Aorta (tissue), 5 donors: Measurements from ENCODE around the gene NOL4L. TPM values are rescaled to one million over a fixed set of nuclear protein-coding genes. Genes with fewer than 3 reads are reported as not detected.

ENCODE experiments used
- ATAC-seq: fragments of 200-7000 bp; cut with Tn5 transposase; one replicate; pipeline ENCODE4 v1.9.1; 2022; ENCODE audit warnings: moderate library complexity; ENCODE audit not compliant: low FRiP score
- DNase-seq, 2 donors: peaks; one replicate each; pipeline ENCODE4 v3.0.0-alpha.2; 2020
- H3K27ac ChIP-seq, 2 donors: one replicate each; pipeline ENCODE4 v1.5.1; 2013; ENCODE audit warnings: low read length in 2 of 2, mild to moderate bottlenecking in 2 of 2, moderate library complexity in 2 of 2, control low read depth in 1 of 2, inconsistent platforms in 1 of 2, low read depth in 1 of 2
- H3K27me3 ChIP-seq, 2 donors: one replicate each; pipeline ENCODE4 v1.6.1; 2013; ENCODE audit warnings: control low read depth in 1 of 2, low read length in 1 of 2, mild to moderate bottlenecking in 1 of 2, moderate library complexity in 1 of 2; ENCODE audit not compliant: insufficient read depth in 2 of 2, control insufficient read depth in 1 of 2
- H3K36me3 ChIP-seq, 2 donors: one replicate each; pipeline ENCODE4 v1.6.1; 2013; ENCODE audit warnings: control low read depth in 1 of 2, low read length in 1 of 2, mild to moderate bottlenecking in 1 of 2; ENCODE audit not compliant: insufficient read depth in 2 of 2, control insufficient read depth in 1 of 2
- H3K4me1 ChIP-seq, 2 donors: one replicate each; pipeline ENCODE4 v1.6.1; 2013; ENCODE audit warnings: low read length in 2 of 2, control low read depth in 1 of 2, mild to moderate bottlenecking in 1 of 2, moderate library complexity in 1 of 2; ENCODE audit not compliant: insufficient read depth in 2 of 2, control insufficient read depth in 1 of 2
- H3K4me3 ChIP-seq, 2 donors: one replicate each; pipeline ENCODE4 v1.5.1; 2013; ENCODE audit warnings: low read length in 2 of 2, control low read depth in 1 of 2, mild to moderate bottlenecking in 1 of 2
- H3K9me3 ChIP-seq: one replicate; pipeline ENCODE4 v1.6.1; 2013; ENCODE audit warnings: mild to moderate bottlenecking, low read length; ENCODE audit not compliant: control insufficient read depth
- WGBS, 2 donors: extraction: QIAGEN DNeasy Blood & Tissue Kit; methylation state at CpG; one replicate each; pipeline ENCODE4 v1.1.7; 2013; 5-methylcytosine and 5-hydroxymethylcytosine counted together
- intact Hi-C, 2 donors: fragments of 100-400 bp; cut with DNase I; formaldehyde crosslinking; loops; one replicate each; pipeline versions ENCODE4 v1.14.2 to v1.15.0; 2022
- polyA plus RNA-seq, 2 donors: library from polyadenylated mRNA; stranded (reverse); fragments of 200-250 nt; gene quantifications; one replicate each; pipeline ENCODE4 v1.2.3, GENCODE V29; 2013
- total RNA-seq, 2 donors: library from RNA; stranded (reverse); fragmentation: NEBNext Ultra II Directional; extraction: Animal tissue kit (Norgen Biotek cat#: 25700); gene quantifications; one replicate each; pipeline ENCODE4 v1.2.1, GENCODE V29; 2021
- donor health status: healthy with polysubstance abuse.
- donor health status: Bipolar disorder and iron deficiency.
- donor health status: DM: no; HTN: no; CAD: no.
- donor health status: DM: no; HTN: no; CAD: no.
- donor health status: DM: yes; HTN: yes; CAD: no.

The NOL4L gene
- total and polyA plus RNA-seq, 4 donors = 2.3 to 29.5 (median 8.0) TPM

- WGBS, 2 donors = 60 to 62% methylated on average over 5 of the region's 5 CpGs
- H3K27ac ChIP-seq = no peak overlapping the region
- no peak for ATAC-seq
- no peaks in the 10 kb centered on the region for H3K4me1 ChIP-seq
- no peaks in the 10 kb centered on the region for H3K36me3 ChIP-seq
- no peaks in the 10 kb centered on the region for H3K27me3 ChIP-seq
- intact Hi-C loops = loop anchor here in 1 of 2 donors (10.0 kb wide), 2 partner anchors 211 to 281 kb away; partner anchors contain the start of genes KIF3B, PLAGL2 and POFUT1
- no peaks in the 10 kb centered on the region for H3K9me3 ChIP-seq
- no peak overlapping the region for H3K4me3 ChIP-seq
- DNase-seq = peak; percentile 4 to 45
These were observed 99.2 kb downstream of the NOL4L start for GRCh38 chr20:32485770-32486478.

GRCh38 chr20:32484958-32485769 lies 100.0 kb downstream of the NOL4L start:
- H3K27ac ChIP-seq = no peak overlapping the region
- ATAC-seq (peak; percentile 76), DNase-seq (peak; percentile 84 to 90)
- peak overlapping the region; percentile 30 to 84 for H3K4me3 ChIP-seq
- no peaks in the 10 kb centered on the region for H3K4me1 ChIP-seq
- no peaks in the 10 kb centered on the region for H3K9me3 ChIP-seq
- H3K36me3 ChIP-seq = no peaks in the 10 kb centered on the region
- WGBS, 2 donors = 4 to 5% methylated on average over 20 of the region's 20 CpGs
- no peaks in the 10 kb centered on the region for H3K27me3 ChIP-seq
- intact Hi-C loops = loop anchor here in 1 of 2 donors (5.0 to 10.0 kb wide), 3 partner anchors 128 to 280 kb away; partner anchors contain the start of genes ASXL1, KIF3B, PLAGL2 and POFUT1

GRCh38 chr20:32484225-32484957 lies 100.7 kb downstream of the NOL4L start:
- Histone ChIP-seq H3K36me3 (no peaks in the 10 kb centered on the region), H3K9me3 (no peaks in the 10 kb centered on the region), H3K4me1 (no peaks in the 10 kb centered on the region), H3K27me3 (no peaks in the 10 kb centered on the region), H3K4me3 (peak overlapping the region; percentile 60 to 84), H3K27ac (no peak overlapping the region)
- DNase-seq (peak; percentile 70 to 85), ATAC-seq (peak; percentile 45)
- intact Hi-C loops = loop anchor here in 1 of 2 donors (5.0 to 10.0 kb wide), 3 partner anchors 127 to 280 kb away; partner anchors contain the start of genes ASXL1, KIF3B, PLAGL2 and POFUT1
- WGBS, 2 donors = 1% methylated on average over 56 to 74 of the region's 74 CpGs

- H3K27ac ChIP-seq = no peak overlapping the region
- H3K4me3 ChIP-seq = peak overlapping the region; percentile 84 to 93
- H3K36me3 ChIP-seq = no peaks in the 10 kb centered on the region
- DNase-seq = peak; percentile 73 to 90
- peak; percentile 60 for ATAC-seq
- intact Hi-C loops = loop anchor here in 1 of 2 donors (5.0 to 10.0 kb wide), 3 partner anchors 126 to 279 kb away; partner anchors contain the start of genes ASXL1, KIF3B, PLAGL2 and POFUT1
- 2% methylated on average over 34 to 78 of the region's 79 CpGs for WGBS, 2 donors
- no peaks in the 10 kb centered on the region for H3K4me1 ChIP-seq
- no peaks in the 10 kb centered on the region for H3K9me3 ChIP-seq
- H3K27me3 ChIP-seq = no peaks in the 10 kb centered on the region
These were observed 101.5 kb downstream of the NOL4L start for GRCh38 chr20:32483351-32484224.

- Histone ChIP-seq H3K4me1 (no peaks in the 10 kb centered on the region), H3K9me3 (no peaks in the 10 kb centered on the region), H3K27me3 (no peaks in the 10 kb centered on the region), H3K36me3 (no peaks in the 10 kb centered on the region), H3K27ac (no peak overlapping the region), H3K4me3 (peak overlapping the region; percentile 84 to 93)
- 1 to 2% methylated on average over 56 to 82 of the region's 82 CpGs for WGBS, 2 donors
- DNase-seq (peak; percentile 72 to 83), ATAC-seq (peak; percentile 12)
- intact Hi-C loops = loop anchor here in 1 of 2 donors (5.0 to 10.0 kb wide), 3 partner anchors 125 to 278 kb away; partner anchors contain the start of genes ASXL1, KIF3B, PLAGL2 and POFUT1
These were observed 102.5 kb downstream of the NOL4L start for GRCh38 chr20:32482442-32483261.

- intact Hi-C loops = loop anchor here in 1 of 2 donors (5.0 to 10.0 kb wide), 3 partner anchors 125 to 277 kb away; partner anchors contain the start of genes ASXL1, KIF3B, PLAGL2 and POFUT1
- WGBS, 2 donors = 31 to 32% methylated on average over 9 of the region's 9 CpGs
- H3K4me3 ChIP-seq = peak overlapping the region; percentile 84 to 93
- no peak for DNase-seq
- H3K27ac ChIP-seq = no peak overlapping the region
- no peaks in the 10 kb centered on the region for H3K4me1 ChIP-seq
- H3K36me3 ChIP-seq = no peaks in the 10 kb centered on the region
- ATAC-seq = no peak
- no peaks in the 10 kb centered on the region for H3K9me3 ChIP-seq
- H3K27me3 ChIP-seq = no peaks in the 10 kb centered on the region
These were observed 103.0 kb downstream of the NOL4L start for GRCh38 chr20:32482143-32482441.
